CD4-positive, alpha-beta T cell treated with Interleukin-6 at 100 ng/mL for 8 hours (primary cell): ENCODE results near the gene TRPM8.
A peak's percentile ranks its signal among the peaks of the same experiment; 100 is the strongest.

ENCODE experiments used
- DNase-seq: peaks from one replicate; pipeline ENCODE4 v3.0.0-alpha.2; 2020; ENCODE audit warnings: mixed read lengths, low spot score

The TRPM8 gene

DNA sequence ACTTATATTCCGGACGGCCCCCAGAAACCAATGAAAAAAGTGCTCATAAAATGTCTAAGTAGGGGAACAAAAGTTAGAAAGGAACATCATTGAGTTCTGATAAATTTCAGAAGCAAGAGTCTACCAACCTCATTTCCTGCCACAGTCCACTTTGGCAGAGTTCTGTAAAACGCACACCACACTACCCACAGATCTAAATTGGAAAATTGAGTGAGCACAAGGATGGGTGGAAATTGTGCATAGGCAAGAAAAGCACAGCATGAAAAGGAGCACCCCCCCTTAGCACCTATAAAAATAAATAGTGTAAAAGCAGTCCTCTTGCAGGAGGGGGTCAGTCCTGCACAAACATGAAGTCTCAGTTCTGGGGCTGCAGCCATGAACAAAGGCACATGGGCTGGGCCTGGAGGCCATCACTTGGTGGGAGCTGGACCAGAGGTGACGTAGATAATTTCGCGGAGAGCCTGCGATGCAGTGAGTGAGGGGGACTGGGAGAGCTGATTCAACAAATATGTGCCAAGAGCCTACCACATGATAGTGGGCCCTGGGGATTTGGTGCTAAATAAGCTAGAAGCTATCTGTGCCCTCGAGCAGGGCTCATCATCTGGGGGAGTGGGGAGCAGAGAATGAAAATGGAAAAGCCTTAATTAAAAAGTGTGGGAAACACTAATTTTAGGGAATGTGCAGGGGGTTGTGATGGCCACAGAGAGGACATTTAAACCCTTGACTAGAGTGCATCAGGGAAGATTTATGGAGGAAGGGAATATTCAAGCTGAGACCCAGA, 84.4 kb downstream of the TRPM8 start:
- DNase-seq = peak; percentile 19

DNA sequence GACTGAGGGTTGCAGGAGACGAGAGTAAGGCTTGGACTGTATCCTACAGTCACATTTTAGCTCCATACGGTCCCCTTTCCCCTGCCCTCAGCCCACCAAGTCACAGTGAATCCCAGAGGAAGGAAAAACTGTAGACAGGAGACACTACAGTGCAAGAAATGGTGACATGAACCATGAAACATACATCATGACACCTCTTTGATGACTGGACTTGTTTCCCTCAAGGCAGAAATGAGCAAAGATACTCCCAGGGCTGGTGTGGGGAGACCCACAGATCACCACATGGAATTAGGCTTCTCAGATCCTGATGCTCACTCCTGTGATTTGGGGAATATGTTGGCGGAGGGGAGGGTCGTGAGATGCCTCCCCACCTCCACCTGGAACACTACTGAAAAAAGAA, 85.1 kb downstream of the TRPM8 start:
- DNase-seq = no peak

DNA sequence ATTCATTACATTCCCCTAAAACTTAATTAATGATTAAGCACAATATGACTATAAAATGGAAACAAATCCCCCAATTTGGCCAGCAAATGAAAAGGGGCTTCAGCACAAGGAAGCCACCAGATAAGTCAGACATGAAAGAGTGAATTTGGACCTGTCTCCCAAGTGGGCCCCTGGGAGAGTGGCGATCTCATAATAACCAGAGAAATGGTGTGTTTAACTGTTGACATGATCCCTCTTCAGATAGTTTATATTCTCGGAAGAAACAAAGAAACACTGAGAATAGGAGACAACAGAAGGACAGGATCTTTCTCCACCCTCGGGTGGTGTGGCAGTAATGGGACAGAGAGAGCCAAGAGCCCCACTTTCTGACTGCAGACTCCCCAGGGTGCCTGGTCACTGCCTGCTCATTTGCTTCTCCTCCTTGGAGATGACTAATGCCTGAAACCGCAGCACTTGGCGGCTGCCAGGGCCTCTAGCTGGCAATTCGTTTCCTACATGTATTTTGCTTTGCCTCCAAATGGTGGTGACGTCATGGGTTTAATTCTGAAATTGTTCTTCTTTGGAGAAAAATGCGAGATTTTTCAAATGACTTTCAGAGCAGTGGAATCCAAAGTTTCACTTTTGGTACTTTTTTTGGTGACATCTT, 86.9 kb downstream of the TRPM8 start:
- DNase-seq = no peak

DNA sequence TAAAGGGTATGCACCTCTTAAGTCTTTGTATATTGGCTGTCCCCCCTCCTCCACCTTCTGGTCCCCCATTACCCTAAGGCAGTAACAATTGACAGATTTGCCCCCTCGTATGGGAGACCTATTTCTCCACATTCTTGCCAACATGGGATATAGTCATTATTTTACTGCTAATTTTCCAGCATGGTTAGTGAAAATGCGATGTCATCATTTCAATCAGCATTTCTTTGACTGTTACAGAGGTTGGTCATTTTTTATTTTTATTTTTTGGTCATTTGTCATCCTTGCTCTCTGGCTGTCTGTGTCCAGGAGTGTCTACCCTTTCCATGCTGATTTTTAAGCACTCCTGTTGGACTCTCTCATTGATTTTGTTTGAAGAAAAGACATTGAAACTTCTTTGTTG, 88.0 kb downstream of the TRPM8 start:
- DNase-seq = no peak

DNA sequence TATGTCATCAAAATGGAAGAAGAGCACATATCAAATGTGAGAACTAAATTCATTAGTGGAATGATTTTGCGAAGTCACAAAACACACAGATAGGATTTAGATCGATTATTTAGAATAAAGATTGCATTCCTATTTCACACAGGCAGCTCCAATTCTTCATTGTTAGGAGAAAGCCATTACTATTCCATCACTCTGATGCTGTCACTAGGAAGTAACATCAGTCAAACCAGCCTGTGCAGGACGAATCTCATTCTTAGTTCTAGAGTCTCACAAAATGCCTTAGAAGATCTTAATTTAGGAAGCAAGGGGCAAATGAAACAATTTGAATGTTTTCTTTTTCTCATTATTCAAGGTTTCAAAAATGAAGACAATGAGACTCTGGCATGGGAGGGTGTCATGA, 89.3 kb downstream of the TRPM8 start:
- DNase-seq = no peak

DNA sequence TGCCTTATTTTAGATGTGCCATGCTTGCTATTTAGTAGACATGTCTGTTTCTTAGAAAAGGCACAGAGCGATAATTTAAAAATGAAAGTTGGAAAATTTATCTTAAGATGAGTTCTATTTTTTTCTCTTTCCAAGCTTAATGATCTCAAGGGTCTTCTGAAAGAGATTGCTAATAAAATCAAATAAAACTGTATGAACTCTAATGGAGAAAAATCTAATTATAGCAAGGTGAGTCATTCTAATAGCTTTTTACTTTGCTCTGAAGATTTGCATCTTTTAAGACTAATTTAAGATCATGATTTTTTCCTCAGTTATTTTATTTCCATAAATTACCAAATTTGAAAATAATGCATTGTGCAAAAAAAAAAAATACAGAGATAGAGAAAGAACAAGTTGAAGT, 97.3 kb downstream of the TRPM8 start:
- no peak for DNase-seq

DNA sequence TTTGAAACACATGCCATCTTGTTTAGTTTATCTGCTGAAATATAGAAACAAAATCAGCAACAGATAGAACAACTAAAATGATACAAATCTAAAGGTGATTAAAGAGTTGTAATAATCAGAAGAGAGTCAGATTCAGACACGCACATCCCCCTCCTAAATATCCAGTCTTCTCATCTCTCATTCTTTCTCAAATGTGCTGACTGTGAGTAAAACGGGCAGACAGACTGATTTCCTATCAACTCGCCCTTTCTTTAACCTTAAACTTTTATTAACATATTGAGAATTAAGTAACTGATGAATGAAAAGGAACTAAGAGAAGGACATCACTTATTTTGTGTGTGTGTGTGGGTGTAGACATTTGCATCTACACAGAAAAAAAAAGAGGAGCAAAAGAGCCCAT, 98.7 kb downstream of the TRPM8 start:
- DNase-seq = no peak

DNA sequence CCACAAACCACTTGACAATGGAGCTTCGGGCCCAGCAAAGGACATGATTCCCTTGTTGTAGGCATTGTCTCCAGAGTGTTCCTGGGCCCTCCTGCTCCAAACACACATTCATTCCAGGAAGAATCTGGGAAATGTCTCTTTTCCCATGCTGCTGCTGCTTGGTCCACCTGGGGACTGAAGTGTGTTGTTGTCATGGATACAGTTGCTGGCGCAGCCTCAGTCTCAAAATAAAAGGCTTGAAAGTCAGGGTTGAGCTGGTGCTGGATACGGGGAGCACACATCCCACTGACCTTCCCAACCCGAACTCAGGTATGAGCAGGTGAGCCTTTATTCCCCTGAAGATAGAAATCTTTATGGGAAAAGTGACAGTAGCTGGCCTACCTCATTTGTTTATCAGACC, 102.7 kb downstream of the TRPM8 start:
- no peak for DNase-seq

DNA sequence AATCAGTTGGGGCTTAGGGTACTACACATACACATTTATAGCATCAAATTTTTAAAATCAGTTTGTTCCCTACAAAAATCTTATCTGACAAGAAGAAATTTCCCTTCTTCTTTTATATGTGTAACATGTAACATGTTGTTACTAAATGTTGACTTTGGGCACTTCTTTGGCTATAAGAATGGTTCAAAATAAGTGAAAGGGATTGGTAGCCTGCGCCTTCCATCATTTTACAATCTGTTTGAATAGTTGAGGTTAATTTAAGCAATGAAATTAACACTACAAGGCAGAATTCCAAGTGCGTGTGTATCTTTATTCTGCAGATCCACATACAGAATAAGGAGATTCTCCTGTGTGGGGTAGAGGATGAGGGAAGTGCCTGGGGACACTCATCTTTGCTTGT, 103.2 kb downstream of the TRPM8 start:
- DNase-seq = no peak

DNA sequence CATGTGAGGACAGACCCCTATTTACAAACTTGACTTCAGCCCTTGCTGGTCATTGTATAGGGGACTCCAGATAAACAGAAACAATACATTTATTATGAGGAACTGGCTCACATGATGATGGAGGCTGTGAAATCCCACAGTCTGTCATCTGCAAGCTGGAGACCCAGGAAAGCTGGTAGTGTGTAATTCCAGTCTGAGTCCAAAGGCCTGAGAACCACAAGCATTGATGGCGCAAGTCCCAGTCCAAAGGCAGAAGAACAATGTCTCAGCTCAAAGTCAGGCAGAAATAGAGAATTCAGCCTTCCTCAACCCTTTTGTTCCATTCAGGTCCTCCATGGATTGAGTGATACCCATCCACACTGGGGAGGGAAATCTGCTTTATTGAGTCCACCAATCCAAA, 105.3 kb downstream of the TRPM8 start:
- no peak for DNase-seq

DNA sequence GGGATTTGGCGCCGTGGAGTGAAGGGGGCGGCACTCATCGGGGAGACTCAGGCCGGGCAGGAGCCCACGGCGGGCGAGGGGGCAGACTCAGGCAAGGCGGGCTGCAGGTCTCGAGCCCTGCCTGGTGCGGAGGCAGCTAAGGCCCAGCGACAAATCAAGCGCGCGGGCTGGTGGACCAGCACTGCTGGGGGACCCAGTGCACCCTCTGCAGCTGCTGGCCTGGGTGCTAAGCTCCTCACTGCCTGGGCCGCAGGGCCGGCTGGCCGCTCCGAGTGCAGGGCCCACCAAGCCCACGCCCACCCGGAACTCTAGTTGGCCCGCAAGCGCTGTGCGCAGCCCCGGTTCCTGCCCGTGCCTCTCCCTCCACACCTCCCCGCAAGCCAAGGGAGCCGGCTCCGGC, 107.1 kb downstream of the TRPM8 start:
- no peak for DNase-seq

DNA sequence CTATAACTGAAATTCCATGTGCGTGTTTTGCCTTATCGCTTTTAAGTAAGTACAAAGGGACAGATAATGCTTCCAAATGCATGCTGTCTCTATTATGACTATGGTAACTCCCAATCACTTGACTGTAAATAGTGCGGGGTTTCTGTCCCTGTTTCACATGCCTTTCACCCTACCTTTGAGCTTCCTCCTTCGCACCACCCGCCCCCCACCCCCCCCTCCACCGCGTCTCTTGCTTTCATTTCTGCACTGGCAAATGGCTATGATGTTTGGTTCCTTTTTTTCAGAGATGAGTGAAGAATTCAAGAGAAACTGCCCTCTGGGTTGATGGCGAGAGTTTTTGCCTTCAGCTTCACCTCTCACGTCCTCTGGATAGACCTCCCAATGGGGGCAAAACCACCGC, 108.3 kb downstream of the TRPM8 start:
- DNase-seq = peak; percentile 54

DNA sequence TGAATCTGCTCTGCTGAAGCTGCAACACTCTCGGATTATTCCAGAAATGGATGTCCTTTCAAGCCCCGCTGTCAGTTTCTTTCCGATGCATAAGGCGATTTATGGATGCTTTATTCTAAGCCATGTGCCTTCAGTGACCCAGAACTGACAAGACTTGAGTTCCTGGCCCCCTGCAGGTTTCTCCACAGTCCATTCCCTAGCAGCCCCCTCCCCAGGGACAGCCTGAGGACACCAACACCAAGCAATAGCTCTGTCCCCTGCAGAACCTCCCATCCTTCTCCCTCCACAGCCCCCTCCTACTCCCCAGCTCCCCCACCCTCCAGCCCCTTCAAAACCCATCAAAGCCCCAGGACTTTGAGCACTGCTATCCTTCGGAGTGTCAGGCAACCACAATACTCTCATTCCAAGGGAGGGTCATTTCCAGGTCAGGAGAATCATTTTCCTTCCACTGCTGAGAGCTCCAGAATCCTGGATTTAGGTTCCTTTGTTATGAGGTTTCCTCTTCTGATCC, 108.8 kb downstream of the TRPM8 start:
- no peak for DNase-seq

DNA sequence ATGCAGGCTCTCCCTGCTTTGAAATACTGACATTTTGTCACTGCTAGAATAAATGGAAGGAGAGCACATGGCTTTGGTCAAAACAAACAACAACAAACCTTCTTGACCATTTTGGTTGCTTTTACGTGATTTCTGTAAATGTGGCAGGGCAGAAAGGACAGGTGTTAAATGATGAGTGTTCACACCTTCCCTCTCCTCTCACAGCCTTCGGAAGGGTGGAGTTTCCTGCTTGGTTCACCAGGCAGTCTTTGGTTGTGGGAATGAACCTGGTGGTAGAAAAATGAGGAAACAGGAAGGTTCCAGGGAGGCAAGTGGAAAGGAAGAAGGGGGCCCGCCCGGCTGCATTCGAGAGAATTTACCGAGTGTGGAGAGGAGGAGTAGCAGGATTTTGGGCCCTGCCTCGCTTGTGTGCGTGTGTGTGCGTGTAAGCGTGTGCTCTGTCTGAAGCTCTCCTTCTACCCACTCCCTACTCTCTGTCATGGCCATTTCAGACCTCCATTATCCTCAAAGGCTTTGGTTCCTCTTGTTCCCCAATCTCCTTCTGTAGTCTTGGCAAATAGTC, 109.6 kb downstream of the TRPM8 start:
- DNase-seq = peak; percentile 9

DNA sequence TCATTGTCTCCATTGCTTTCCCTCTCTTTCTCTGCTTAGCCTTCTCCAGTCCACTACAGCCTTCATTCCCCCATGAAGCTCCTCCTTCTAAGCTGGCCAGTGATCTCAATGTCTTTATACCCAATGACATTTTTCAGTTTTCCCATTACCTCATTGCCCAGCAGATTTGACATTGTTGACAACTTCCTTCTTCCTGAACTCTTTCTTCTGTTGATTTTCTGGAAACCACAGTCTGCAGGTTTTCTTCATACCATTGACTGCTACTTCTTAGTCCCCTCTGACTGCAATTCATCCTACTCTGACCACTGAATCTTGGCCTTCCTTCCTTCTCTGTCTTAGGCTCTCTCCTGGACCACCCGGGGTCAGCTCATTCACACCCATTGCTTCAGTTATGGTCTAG, 110.5 kb downstream of the TRPM8 start:
- DNase-seq = no peak

DNA sequence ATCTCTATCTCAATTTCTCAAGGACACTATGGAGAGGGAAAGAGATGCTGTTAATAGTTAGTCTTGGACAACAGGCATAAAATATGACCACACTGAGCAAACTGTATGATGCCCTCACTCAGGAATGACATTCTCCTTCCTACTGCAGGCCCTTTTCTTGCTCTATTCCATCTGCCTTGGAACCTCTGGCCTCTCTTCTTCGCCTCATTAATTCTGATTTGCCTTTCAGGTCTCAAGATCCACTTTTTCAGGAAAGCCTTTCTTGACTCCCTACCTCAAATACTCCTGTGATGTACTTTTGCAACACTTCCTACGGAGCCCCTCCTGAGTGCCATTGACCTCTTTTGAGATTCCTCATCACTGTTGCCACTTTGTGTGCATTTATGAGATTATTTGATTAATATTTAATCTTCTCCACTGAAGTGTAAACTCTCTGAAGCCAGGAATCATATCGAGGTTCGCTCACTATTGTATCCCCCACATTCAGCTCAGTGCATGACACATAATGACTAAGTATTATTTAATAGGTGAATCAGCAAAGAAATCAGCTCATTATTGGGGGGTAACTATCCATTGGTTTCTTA, 112.1 kb downstream of the TRPM8 start:
- no peak for DNase-seq

DNA sequence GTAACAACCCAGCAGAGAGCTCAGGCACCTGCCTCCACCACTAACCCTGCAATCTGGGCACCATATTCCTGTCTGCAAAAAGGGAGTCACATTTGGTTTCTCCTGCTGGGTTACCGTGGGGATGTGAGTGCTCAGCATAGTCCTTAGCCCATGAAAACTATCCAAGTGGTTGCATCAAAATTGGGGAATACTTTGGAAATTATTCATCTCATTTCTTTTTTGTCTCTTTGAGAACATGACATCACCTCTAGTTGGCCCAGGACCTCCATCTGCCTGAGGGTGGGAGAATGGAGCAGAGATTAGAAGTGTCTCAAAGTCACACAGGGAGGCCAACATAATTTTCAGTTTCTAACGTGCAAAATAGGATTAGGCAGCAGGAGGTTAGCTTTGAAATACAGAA, 114.0 kb downstream of the TRPM8 start:
- DNase-seq = no peak

DNA sequence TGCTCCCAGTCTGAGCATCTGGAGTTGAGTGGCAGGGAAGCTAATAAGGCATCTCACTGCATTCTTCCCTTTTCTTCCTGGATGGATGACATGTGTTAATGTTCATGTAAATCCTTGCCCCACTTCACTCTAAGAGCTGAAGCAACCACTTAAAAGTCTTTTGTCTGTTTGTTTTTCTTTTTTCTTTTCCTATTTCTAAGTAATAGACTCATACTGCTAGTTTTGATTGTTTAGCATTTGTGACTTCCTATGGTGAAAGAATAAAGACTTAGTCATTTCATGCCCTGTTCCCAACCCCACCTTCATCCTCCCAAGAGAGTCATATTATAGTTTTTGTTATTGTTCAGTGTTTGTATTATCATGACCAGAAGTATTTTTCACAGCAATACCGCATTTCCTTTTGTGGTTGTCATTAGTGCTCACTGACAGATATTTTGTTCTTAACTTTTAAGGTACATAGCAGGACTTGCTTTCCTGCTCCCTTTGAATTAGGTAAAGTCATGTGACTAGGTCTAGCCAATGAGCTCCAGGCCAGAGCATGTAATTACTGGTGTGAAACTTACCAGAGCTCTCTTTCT, 115.2 kb downstream of the TRPM8 start:
- peak; percentile 67 for DNase-seq

DNA sequence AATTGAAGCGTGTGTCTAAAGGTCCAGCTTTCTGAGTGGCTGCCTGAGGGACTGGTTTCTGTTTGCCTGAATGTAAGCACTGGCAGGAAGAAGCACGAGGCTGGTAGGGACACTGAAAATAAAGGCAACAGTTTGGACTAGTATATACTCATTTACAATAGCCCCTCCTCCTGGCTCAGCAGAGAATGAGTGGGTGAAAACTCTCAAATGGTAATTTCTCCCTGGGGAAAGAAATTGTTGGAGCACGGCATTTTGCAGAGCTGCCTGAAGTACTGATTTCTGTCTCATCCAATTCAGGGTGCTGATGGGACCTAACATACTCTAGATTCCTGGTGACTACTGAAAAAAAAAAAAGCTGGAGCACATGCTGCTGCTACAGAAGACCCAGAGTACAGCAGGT, 116.0 kb downstream of the TRPM8 start:
- no peak for DNase-seq

DNA sequence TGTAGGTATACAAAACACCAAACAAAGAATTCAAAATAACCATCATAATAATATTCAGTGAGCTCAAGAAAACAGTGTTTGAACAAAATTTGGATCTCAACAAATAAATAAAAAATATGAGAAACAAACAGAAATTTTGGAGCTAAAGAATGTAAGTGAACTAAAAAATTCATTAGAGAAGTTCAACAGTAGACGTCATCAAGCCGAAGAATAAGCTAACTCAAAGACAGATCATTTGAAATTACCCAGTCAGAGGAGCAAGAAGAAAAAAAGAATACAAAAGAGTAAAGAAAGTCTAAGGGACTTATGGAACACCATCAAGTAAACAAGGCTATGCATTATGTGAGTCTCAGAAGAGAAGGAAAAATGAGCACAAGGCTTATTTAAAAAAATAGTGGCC, 116.7 kb downstream of the TRPM8 start:
- DNase-seq = no peak

DNA sequence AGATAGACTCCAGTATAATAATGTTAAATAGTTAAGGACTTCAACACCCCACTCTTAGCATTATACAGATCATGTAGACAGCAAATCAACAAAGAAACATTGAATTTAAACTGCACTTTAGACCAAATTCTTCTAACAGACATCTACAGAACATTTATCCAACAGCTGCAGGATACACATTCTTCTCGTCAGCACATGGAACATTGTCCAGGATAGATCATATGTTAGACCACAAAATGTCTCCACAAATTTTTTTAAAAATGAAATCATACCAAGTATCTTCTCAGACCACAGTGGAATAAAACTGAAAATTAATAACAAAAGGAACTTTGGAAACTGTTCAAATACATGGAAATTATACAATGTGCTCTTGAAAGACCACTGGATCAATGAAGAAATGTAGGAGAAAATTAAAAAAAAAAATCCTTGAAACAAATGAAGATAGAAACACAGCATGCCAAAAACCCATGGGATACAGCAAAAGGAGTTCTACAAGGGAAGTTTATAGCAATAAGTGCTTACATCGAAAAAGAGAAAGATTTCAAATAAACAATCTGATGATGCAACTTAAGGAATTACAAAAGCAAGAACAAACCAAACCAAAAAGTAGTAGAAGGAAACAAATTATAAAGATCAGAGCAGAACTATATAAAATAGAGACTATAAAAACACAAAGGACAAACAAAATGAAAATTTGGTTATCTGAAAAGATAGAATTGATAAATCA, 121.1 kb downstream of the TRPM8 start:
- no peak for DNase-seq

DNA sequence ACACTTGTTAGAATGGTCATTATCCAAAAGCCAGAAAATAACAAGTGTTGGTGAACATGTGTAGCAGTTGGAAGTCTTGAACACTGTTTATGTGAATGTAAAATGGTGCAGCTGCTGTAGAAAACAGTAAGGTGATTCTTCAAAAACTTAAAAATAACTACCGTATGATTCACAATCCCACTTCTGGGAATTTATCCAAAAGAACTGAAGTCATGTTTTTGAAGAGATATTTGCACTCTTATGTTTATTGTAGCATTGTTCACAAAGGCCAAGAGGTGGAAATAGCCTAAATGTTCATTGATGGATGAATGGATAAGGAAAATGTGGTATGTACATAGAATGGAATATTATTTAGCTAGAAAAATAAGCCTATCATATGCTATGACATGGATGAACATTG, 127.0 kb downstream of the TRPM8 start:
- no peak for DNase-seq
